CD4-positive, alpha-beta T cell treated with Interleukin-1 beta for 1 hour (primary cell): Measurements from ENCODE around the gene PLD6.
"Not testable (repeated sequence)": the region's sequence is repeated elsewhere in the genome, so short reads cannot be mapped to it uniquely, and the experiment has no call there.

ENCODE experiments used
- DNase-seq, 2 donors: peaks; one replicate each; pipeline ENCODE4 v3.0.0-alpha.2; 2020 to 2022

Gene PLD6

DNA sequence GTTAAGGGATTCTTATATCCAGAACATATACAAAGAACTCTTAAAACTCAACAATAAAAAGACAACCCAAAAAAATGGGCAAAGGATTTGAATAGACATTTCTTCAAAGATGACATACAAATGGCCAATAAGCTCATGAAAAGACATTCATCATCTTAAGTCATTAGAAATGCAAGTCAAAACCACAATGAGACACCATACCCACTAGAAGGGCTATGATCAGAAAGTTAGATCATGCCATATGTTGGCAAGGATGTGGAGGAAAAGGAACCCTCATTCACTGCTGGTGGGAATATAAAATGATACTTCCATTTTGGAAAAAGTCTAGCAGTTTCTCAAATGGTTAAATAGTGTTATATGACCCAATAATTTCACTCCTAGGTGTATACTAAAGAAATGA, 9.4 kb downstream of the PLD6 start:
- no peak for DNase-seq

DNA sequence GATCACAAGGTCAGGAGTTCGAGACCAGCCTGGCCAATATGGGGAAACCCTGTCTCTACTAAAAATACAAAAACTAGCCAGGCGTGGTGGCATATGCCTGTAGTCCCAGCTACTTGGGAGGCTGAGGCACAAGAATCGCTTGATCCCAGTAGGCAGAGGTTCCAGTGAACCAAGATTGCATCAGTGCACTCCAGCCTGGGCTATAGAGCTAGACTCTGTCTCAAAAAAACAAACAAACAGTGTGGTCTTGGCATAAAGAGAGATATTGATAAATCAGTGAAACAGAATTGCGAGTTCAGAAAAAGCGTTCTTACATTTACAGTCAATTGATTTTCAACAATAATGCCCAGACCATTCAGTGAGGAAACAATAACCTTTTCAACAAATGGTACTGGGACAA, 10.7 kb downstream of the PLD6 start:
- DNase-seq: not testable (repeated sequence)

DNA sequence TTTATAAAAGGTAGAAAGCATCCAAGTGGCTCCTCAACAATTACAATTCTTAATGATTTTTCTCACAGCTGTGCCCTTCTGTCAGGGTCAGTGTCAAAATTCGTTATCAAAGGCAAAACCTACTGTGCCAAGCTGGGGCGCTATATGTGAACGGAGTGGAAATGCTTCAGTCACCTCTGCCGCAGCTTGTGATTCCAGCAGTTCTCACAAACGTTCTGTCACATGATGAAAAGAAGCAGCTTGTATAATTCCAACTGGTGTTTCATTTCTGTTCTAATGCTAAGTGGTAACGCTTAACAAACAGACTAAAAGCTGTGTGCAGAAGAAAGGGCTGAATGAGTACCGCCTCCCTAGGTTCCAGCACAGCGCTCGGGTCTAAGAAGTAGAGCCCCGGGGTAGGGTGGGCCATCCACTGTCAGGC, 14.2 kb downstream of the PLD6 start:
- DNase-seq: no peak

DNA sequence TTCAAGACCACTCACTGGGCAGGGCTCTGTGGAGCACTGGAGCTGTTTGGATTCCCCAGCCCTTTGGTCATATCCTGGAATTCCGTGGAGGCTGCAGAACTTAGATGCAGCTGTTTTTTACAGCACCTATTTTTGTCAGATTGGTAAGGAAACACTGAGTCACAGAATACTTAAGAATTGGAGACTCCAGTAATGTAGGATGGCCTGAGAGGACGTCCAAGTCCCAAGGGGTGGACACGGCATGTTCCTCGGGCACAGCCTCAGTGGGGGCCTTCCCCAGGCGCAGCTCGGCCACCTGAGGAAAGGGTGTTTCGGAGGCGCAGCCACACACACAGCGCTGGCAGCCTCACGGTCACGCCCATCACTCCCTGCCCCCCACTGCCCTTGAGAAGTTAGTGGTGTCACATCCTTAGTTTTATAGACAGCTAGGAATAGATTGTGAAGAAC, 14.8 kb downstream of the PLD6 start:
- no peak for DNase-seq

DNA sequence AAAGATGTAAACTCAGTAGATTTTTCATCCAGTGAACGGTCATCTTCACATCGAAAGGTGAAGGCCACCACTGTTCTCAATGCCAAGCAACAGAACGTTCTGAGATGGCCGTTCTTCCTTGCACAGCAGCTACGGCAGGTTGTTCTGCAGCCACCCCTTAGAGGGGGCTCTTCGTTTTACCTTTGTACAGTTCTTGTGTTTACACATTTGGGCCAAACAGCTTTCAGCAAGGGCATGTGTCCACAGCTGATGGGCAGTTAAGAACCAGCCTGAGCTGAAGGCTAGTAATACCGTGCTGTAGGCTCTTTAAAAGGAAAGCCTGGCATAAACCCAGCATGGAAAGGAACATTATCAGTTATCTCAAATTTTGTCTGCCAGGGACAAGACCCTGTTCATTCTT, 15.9 kb downstream of the PLD6 start:
- no peak for DNase-seq

DNA sequence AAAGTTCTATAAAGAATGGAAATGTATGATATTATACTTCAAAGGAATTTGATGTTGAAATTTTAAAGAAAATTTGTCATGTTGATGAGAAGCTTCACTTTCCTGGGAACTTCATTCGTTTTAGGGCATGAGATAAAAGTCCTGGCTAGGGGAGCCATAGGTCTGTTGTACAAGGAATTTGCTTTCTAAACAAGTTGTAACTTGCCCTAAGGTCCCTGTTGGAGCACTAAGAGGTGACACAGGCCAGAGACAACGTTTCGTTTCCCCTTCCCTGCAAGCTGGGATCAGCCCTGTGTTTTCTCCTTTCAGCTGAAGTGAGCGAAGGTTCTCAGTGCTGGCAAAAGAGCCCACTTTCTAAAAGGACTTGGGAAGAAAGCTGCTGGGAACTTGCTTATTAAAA, 16.6 kb downstream of the PLD6 start:
- no peak for DNase-seq

DNA sequence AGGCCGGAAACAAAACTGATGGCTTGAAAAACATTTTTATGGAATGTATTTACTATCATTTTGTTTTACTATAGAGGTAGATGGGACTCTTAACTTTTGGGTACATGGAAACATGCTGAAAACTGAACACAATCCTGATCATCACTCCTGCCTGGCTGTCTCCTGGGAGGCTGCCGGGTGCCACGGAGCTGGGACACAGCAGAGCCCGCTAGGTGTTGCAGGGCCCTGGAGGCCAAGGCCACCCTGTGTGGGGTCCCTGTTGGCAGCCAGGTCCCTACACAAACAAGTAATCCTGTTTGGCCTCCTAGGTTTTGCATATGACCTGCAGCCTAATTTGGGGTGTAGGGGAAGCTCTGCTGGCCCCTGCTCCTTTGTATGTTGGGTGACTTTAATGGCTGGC, 17.5 kb downstream of the PLD6 start:
- DNase-seq: no peak

DNA sequence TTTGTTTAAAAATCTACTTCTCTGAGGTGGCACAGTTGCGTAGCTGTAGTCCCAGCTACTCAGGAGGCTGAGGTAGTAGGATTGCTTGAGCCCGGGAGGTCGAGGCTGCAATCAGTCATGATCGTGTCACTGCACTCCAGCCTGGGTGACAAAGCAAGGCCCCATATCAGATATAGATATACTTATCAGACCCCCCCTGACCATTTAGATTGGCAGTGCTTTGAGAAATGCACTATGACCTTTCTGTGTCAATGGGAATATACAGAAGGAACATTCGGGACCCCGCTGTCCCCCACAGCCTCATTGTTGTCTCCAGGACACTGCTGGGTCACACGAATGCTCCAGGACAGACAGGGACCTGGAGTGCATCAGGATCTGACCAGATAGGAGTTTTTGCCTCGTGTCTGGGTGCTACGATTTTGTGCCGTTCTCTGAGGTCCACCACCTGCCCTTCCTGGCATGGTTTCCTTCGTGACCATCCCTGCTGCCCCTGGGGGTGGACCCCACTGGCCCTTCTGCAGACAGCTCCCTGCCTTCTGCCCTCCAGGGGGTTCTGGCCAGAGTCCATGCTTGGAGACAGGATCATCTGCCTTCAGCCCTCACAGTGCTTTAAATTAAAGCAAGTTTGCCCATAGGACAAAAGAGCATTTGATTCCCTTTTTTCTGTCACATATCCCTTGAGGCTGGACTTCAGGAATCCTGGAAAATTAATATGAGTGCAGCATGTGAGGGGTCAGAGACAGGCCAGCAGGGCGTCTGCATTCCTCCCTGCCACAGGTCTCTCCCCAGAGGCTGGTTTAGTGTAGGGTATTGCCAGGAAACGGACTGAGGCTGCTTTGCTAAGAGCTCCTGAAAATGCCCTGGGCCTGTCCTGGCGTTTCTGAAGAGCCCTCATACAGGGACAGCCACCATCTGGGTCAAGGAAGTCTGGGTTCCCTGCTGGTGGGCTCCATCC, 19.3 kb downstream of the PLD6 start:
- no peak for DNase-seq

DNA sequence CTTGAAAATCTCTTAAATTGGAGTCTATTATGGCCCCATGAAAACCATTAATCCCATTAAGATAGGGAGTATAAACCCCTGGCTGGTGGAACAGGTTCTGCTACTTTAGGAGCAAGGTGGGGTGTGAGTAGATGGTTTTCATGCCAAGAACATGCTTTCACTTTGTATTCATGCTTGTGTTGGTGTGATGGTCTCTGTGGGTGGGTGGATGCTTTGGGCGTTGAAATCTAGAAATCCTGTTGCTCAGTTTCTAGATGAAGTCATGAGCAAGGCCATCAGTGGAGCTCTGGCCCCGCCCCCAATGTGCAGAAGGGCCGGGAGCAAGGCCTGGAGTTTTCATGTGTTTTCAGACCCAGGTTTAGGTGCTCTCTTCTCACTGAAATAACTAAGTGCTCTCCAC, 20.1 kb downstream of the PLD6 start:
- DNase-seq: no peak

DNA sequence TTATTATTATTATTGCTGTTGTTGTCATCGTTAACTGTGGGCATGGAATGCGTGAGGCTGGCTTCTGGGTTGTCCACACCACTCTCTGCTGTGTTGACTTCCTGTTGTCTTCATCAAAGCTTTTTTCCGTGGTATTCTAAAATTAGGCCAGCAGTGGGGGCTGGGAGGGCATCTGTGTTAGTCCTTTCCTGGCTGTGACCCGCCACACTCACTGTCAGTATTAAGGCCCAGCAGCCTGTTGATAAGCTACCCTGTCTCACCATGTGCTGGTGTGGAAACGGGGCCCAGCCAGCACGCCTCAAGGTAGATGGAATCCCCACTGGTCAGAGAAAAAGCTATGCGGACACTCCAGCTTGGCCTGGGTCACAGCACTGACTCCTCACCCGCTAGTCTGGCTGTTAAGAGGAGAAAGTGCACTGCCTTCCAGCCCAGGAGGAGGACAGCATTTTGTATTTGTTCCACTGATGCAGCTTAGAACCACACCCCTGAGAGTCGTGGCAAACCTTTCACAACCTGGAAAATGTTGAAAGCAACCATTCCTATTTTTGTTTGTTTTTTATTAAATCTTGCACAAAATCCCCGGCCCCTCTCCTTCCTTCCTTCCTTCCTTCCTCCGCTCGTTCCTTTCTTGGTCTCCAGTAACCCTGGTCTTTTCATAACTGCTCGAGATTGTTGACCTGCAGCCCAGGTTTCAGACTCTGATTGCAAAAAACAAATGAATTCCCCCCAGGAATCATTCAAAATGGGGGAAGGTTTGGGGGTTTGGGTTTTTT, 21.0 kb downstream of the PLD6 start:
- not testable (repeated sequence) for DNase-seq

DNA sequence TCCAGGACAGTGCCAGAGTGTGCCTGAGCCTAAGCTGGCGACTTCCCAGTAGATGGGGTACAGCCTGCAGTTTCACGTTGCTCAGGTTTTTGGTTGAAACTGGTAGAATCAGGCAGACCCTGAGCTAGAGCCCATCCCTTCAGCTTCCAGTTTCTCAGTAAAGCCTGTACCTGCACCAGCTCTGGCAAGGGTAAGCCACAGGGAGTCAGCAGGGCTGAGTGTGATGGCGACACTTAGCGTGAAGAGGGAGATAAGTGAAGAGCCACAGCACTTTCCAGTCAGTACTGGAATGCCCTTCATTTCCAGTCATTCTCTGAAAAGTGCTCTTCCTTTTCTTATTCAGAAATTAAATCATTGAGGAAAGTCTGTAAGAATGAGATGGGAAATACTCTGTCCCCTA, 22.4 kb downstream of the PLD6 start:
- no peak for DNase-seq

DNA sequence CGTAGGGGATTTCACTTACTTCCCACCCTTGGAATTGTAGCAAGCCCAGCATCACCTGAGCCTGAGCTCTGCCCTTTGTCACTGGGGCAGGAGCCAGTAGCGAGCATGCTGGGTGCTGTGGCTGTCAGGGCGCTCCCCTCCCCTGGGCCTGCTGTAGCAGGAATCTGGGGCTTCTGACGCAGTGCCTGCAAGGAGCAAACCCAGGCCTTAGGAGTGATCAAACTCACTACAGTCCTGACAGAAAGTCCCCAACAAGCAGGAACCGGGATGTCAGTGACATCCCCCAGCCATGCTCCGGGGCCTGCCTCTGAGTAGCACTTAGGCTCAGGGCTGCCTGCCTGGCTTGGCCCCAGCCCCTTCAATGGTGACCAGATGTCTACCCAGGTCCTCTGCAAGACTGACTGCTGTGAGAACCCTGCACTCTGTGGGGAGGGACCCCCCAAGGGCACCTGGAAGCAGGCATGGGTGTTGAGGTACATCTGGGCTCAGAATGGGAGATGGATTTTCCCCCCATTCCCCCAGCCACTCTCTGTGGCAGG, 23.5 kb downstream of the PLD6 start:
- no peak for DNase-seq

DNA sequence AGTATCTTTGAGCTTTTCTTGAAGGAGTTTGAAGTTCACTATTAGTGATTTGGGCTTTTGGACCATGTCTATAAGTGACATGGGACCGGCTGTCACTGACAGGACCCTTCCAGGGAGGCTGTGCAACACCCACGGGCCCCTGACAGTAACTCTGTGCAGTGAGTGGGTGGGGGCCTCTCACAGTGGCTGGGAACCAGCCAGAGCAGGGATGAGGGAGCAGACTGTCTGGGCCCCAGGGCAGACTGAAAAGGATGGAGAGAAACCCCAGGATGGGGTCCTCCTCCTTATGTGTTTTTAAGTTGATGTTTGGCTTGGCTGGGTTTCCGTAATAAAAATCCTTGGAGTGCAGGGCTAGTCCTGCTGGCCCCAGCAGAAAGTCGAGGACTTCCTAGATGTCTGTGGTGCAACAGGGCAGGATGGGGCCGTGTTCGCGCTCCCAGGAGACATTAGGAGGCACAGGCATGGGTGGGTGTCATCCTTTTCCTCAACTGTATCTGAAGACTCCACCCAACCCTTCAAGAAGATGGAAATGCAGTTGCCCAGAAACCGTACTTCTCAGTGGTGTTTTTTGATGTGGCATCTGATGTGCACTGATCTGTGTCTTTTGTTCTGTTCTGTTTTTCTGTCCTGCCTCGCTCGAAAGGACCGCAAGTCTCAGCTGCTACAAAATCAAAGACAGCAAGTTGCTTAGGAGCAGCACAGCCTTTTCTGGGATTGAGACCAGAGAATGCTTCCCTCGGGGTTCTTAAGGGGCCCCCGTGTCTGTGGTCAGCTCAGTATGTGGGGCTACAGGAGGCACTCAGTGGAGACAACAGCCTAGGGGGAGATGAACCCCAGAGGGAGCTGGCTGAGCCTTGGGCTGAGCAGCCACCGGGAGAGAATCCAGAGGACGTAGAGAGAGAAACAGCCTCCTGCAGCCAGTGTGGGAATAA, 24.2 kb downstream of the PLD6 start:
- peak; percentile 43 to 55 for DNase-seq

DNA sequence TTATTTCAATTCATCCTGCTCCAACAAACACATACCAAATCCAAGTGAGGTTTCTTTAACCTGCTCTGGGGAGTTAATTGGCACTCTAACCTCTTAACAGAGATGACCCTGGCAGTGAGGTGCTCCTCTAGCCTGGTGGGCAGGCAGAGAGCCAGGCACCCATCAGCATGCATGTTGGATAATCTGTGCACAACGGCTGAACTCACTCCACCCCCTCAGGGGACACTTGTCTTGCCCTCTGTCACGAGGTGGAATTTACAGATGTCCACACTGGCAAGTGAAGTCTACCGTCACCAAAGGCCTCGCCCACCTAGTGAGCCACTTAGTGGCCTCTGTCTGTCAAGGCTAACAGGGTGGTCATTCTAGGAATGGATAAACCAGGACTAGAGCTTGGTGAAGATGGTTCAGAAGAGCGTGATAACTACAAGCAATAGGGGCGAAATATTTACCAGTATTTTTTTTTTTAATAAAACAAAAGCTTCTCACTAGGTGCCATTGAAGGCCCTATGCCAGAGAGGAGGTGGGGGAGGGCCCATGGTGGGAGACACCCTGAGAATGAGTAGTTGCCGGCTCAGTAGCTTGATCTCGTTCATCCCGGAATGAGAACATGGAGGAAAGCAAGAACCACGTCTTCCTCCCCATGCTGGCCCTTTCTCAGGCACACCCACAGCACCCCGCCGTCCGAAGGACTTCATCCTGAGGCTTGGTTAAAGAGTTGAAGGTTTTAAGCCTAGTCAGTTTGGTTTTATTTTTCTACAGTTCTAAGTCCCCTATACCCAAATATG, 25.2 kb downstream of the PLD6 start:
- no peak for DNase-seq

DNA sequence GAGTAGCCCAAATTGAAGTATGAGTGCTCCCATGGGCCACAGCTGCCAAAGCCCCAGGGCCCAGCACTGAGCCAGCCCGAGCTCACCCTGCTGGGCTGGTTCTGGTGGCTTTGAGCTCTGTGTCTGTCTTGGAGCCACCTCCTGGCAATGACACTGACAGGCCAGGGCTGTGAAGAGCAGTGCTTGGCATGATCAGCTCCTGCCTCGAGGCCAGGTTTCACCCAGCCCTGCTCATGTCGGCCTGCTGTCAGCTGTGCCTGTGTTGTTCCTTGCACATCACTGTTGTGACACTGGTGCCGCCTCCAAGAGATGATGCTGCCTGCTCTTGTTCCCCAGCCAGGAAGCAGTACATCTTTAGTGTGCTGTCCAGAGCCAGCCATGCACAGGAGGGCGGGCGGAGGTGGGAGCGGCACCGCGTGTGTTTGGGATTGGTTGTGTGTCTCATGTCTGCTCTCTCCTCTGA, 26.0 kb downstream of the PLD6 start:
- peak in 1 of 2 donors; percentile 15 for DNase-seq

DNA sequence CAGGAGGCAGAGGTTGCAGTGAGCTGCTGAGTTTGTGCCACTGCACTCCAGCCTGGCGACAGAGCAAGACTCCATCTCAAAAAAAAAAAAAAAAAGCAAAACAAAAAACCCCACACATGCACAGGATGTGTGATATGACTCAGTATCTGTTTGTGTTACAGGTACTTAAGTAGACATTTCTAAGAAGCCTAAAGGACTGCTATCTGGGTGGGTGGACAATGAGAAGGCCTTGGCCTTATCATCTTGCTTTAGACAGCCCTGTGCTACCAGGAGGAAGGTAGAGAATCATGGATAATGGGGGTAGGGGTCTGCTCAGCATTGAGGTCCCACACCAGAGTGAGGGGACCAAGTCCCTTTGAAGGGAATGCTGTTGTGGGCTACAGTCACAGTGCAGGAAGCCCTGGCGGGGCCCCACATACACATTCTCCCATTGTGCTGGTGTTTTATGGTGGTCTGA, 26.7 kb downstream of the PLD6 start:
- DNase-seq: peak in 1 of 2 donors; percentile 43

DNA sequence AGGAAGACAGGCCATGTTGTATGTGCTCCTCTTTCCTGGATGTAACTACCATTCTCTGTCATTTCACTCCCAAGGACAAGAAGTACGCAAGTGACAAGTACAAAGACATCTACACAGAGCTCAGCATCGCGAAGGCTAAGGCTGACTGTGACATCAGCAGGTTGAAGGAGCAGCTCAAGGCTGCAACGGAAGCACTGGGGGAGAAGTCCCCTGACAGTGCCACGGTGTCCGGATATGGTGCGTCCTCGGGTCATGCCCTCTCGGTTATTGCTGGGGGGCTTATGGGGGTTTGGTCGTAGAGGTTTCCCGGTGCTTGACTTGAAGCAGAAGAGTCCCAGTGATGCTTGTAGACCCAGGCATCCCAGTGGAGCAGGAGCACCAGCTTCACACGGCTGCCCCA, 29.0 kb downstream of the PLD6 start:
- peak; percentile 27 to 31 for DNase-seq

DNA sequence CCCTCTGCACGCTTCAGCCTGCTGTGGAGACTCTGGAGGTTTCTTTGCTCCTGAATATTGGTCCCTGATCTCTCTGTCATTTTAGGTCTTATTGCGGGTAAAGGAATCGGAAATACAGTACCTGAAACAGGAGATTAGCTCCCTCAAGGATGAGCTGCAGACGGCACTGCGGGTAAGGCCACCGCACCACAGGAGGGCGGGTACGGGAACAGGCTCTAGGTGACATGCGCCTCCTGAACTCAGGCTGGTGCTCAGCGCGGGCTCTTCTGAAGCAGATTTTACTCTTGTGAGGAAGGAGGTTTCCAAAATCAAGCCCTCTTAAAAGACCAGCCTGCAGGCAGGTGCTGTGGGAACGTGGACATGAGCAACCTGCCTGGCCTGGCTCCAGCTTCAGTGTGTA, 29.8 kb downstream of the PLD6 start:
- DNase-seq: peak in 1 of 2 donors; percentile 15

DNA sequence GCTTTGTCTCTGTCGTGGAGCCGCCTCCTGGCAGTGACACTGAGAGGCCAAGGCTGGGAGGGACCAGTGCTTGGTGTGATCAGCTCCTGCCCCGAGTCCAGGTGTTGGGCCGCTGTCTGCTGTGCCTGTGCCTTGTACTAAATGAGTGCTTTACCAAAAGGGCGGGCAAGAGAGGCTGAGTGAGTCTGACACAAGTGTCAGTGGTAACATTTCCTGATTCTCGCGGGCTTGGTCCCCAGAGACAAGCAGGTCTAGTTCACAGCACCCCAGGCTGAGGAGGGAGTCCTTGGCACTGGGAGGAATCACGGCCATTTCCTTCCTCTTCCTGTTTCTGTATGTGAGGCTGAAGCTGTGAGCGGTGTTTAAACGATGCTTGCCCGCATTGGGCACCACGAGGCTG, 30.2 kb downstream of the PLD6 start:
- peak; percentile 15 to 44 for DNase-seq

DNA sequence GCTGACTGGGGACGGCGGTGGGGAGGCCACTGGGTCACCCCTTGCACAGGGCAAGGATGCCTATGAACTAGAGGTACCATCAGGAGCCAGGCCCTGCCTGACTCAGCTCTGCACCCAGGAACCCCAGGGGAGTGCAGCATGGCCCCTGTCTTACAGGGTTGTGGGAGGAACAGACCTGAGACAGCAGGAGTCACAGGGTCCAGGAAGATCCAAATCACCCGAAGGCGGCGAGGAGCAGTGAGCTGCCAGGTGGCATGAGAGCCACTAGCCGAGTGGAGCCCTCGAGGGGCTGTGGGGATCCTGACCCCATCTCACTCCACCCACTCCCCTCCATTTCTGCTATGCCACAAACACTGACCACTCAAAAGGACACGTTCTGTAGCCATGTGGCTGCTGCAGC, 30.8 kb downstream of the PLD6 start:
- DNase-seq: no peak

DNA sequence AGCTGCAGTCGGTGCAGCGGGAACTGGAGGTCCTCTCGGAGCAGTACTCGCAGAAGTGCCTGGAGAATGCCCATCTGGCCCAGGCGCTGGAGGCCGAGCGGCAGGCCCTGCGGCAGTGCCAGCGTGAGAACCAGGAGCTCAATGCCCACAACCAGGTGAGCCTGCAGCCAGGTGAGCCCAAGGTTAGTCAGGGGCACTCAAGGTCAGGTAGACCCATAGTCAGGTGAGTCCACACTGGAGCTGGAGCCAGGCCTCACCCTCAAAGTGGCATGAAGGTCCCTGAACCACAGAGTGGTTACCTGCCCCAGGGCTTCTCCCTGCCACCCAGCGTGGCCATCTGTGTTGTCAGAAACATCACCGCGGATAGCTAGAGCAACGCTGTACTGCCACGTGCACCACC, 32.2 kb downstream of the PLD6 start:
- no peak for DNase-seq
